Stomach (tissue), 9 donors: ENCODE data around the gene PTPRT. TPM values are rescaled to one million over a fixed set of nuclear protein-coding genes. Genes with fewer than 3 reads are reported as not detected.

Experiments used
- DNase-seq, 2 donors: peaks; one replicate each; pipeline versions ENCODE4 v3.0.0 to v3.0.0-alpha.2; 2013 to 2019
- H3K27ac ChIP-seq, 5 donors: fragments of 200-600 bp in 4 of 5; sonication (generic) in 4 of 5; one replicate each; pipeline ENCODE4 v1.5.1; 2013 to 2019; ENCODE audit warnings: mild to moderate bottlenecking in 1 of 5, moderate library complexity in 1 of 5
- H3K27me3 ChIP-seq, 3 donors: fragments of 200-600 bp; sonication (generic); one replicate each; pipeline ENCODE4 v1.5.1; 2017 to 2019; ENCODE audit warnings: mixed run types in 1 of 3
- H3K36me3 ChIP-seq, 4 donors: fragments of 200-600 bp; sonication (generic); 1 replicate in 3 of 4; 2 replicates in 1 of 4; pipeline ENCODE4 v1.5.1; 2016 to 2019
- H3K4me1 ChIP-seq, 4 donors: fragments of 200-600 bp; sonication (generic); one replicate each; pipeline ENCODE4 v1.5.1; 2016 to 2019
- H3K4me3 ChIP-seq, 4 donors: fragments of 200-600 bp; sonication (generic) in 3 of 4; one replicate each; pipeline ENCODE4 v1.5.1; 2016 to 2019; ENCODE audit warnings: mild to moderate bottlenecking in 1 of 4
- H3K9me3 ChIP-seq, 4 donors: fragments of 200-600 bp; sonication (generic); one replicate each; pipeline ENCODE4 v1.5.1; 2016 to 2019
- CTCF ChIP-seq, 7 experiments: fragments of 450-650 bp in 4 of 7; fragments of 200-600 bp in 3 of 7; sonication (generic) in 3 of 7; IDR thresholded peaks; one replicate each; pipeline ENCODE4 v1.5.1; 2016 to 2019; ENCODE audit warnings: antibody characterized with exemption in 7 of 7, control low read depth in 2 of 7, mild to moderate bottlenecking in 1 of 7
- EP300 ChIP-seq: sonication (generic); formaldehyde crosslinking; IDR thresholded peaks from one replicate; pipeline ENCODE4 v1.6.1; 2017; ENCODE audit warnings: antibody characterized with exemption
- POLR2A ChIP-seq, 4 donors: fragments of 450-650 bp; IDR thresholded peaks; one replicate each; pipeline ENCODE4 v1.6.1; 2016; ENCODE audit warnings: antibody characterized with exemption in 4 of 4, control low read depth in 2 of 4, mild to moderate bottlenecking in 1 of 4, moderate library complexity in 1 of 4
- POLR2AphosphoS5 ChIP-seq, 3 donors: sonication (generic); formaldehyde crosslinking; IDR thresholded peaks; one replicate each; pipeline ENCODE4 v1.6.1; 2016; ENCODE audit warnings: antibody characterized with exemption in 3 of 3
- WGBS, 5 donors: extraction: QIAGEN DNeasy Blood & Tissue Kit in 3 of 5; methylation state at CpG; one replicate each; pipeline versions ENCODE4 v1.1.5 to v1.1.7; 2013 to 2018; 5-methylcytosine and 5-hydroxymethylcytosine counted together
- intact Hi-C: fragments of 100-400 bp; cut with DNase I; formaldehyde crosslinking; loops from one replicate; pipeline ENCODE4 v1.15.1; 2023; ENCODE audit warnings: low total_unique reads
- polyA plus RNA-seq, 3 donors: library from polyadenylated mRNA; stranded (reverse); fragments of 200-250 nt; gene quantifications; one replicate each; pipeline ENCODE4 v1.2.3, GENCODE V29; 2013
- total RNA-seq, 5 donors: library from RNA; depleted of rRNA; stranded (reverse); fragments of >200 nt; gene quantifications; one replicate each; pipeline versions ENCODE4 v1.1.0 to v1.2.3, GENCODE V29; 2014 to 2016
- donor health status: healthy with polysubstance abuse.
- donor health status: Bipolar disorder and iron deficiency.
- donor health status: healthy.

The PTPRT gene
- total and polyA plus RNA-seq, 8 donors = 0.05 to 11.6 (median 1.7) TPM; not detected in 2

DNA sequence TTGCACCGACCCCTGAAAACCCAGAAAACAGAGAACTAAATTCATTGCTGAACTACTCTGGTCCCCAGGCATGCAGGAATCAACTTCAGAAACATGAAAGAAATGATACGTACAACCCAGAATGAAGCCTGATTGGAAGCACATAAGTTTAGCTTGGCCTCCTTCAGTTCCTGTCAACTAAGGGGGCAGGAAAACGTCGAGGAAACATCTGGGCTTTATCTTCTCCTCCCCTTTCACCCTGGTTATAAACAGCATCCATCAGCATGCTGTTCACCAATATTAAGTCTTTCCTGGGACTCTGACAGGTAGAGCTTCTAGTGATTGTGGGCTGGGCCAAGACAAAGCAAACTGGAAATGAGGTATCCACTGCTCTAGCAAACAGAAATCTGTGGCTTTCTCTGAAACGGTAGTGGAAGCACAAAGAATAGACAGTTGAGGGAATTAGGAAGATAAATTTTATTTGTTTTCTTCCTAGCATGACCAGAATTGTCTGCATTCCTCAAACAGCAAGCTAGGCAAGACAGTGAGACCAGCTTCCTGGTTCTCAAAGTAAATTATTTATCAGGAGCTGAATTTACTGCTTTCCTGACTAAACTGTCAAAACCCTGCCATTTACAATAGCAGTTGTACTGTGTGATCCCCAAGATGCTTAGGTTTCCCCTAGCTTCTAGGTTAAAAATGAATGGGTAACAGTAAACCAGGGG lies 134.4 kb downstream of the PTPRT start:
- Histone ChIP-seq H3K36me3 (no peaks in the 10 kb centered on the region), H3K9me3 (no peaks in the 10 kb centered on the region), H3K27ac (no peak overlapping the region), H3K27me3 (no peaks in the 10 kb centered on the region), H3K4me3 (no peak overlapping the region), H3K4me1 (no peaks in the 10 kb centered on the region)
- DNase-seq = no peak
- 18 to 31% (median 29%) methylated on average over 5 of the region's 5 CpGs for WGBS, 5 donors
- intact Hi-C loops = no loop called here
- no peak for TF ChIP-seq POLR2A (IDR thresholded peaks at IDR 0.05)
- TF ChIP-seq EP300 = no peak
- no peak for TF ChIP-seq POLR2AphosphoS5 (IDR thresholded peaks at IDR 0.05)
- TF ChIP-seq CTCF (IDR thresholded peaks at IDR 0.05) = no peak

GRCh38 chr20:43052532-43052931 lies 137.2 kb downstream of the PTPRT start:
- H3K4me1 ChIP-seq = no peaks in the 10 kb centered on the region
- H3K27ac ChIP-seq = no peak overlapping the region
- intact Hi-C loops = no loop called here
- H3K36me3 ChIP-seq = no peaks in the 10 kb centered on the region
- no peak overlapping the region for H3K4me3 ChIP-seq
- 56 to 92% (median 86%) methylated on average over 1 of the region's 1 CpG for WGBS, 5 donors
- DNase-seq = no peak
- no peaks in the 10 kb centered on the region for H3K9me3 ChIP-seq
- H3K27me3 ChIP-seq = peaks cover 0 to 3% (median 0%) of the 10 kb centered on the region in 3 donors
- TF ChIP-seq POLR2AphosphoS5 (IDR thresholded peaks at IDR 0.05) (no peak), EP300 (no peak), POLR2A (IDR thresholded peaks at IDR 0.05) (no peak), CTCF (IDR thresholded peaks at IDR 0.05) (no peak)

DNA sequence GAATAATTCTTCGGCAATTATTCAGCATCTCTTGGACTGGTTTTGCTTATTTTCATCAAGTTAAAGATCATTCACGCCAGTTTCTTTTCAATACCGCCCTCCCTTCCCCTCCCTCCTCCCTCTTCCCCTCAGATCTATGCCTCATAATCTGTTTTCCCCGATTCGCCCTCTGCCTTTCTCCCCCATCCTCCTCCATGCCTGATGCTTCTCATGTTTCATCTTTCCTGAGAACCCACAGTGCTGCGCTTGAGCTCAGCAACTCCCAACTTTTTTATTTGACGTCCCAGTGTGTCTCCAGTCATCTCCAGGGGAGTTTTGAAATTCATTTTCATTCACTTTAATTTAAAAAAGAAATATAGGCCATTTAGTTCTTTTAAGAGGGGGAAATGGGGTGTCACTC lies 142.7 kb downstream of the PTPRT start:
- intact Hi-C loops = no loop called here
- Histone ChIP-seq H3K27ac (no peak overlapping the region), H3K4me1 (no peaks in the 10 kb centered on the region), H3K9me3 (no peaks in the 10 kb centered on the region), H3K36me3 (no peaks in the 10 kb centered on the region), H3K27me3 (peaks cover 0 to 7% (median 0%) of the 10 kb centered on the region in 3 donors), H3K4me3 (no peak overlapping the region)
- no peak for TF ChIP-seq EP300
- 43 to 60% (median 56%) methylated on average over 7 of the region's 7 CpGs for WGBS, 5 donors
- DNase-seq = no peak

GRCh38 chr20:43043887-43044286 lies 145.8 kb downstream of the PTPRT start:
- 34 to 58% (median 55%) methylated on average over 3 to 4 of the region's 4 CpGs for WGBS, 5 donors
- peak in 1 of 2 donors; percentile 15 for DNase-seq
- no peak overlapping the region for H3K27ac ChIP-seq
- H3K4me1 ChIP-seq = no peaks in the 10 kb centered on the region
- TF ChIP-seq EP300 (no peak), CTCF (IDR thresholded peaks at IDR 0.05) (no peak), POLR2AphosphoS5 (IDR thresholded peaks at IDR 0.05) (no peak), POLR2A (IDR thresholded peaks at IDR 0.05) (no peak)
- H3K36me3 ChIP-seq = no peaks in the 10 kb centered on the region
- H3K9me3 ChIP-seq = no peaks in the 10 kb centered on the region
- H3K4me3 ChIP-seq = no peak overlapping the region
- intact Hi-C loops = no loop called here
- H3K27me3 ChIP-seq = peaks cover 0 to 10% (median 0%) of the 10 kb centered on the region in 3 donors

- 18 to 22% (median 20%) methylated on average over 6 of the region's 6 CpGs for WGBS, 5 donors
- Histone ChIP-seq H3K4me1 (no peaks in the 10 kb centered on the region), H3K27ac (no peak overlapping the region), H3K27me3 (peaks cover 0 to 7% (median 0%) of the 10 kb centered on the region in 3 donors), H3K9me3 (no peaks in the 10 kb centered on the region), H3K4me3 (no peak overlapping the region), H3K36me3 (no peaks in the 10 kb centered on the region)
- peak in 1 of 2 donors; percentile 62 for DNase-seq
- TF ChIP-seq POLR2AphosphoS5 (IDR thresholded peaks at IDR 0.05) (no peak), CTCF (IDR thresholded peaks at IDR 0.05) (no peak), POLR2A (IDR thresholded peaks at IDR 0.05) (no peak), EP300 (no peak)
- intact Hi-C loops = no loop called here
Measured at GRCh38 chr20:43040427-43040826, 149.3 kb downstream of the PTPRT start.
